IMR-90 (cell line): ENCODE measurements around the gene C3orf70. TPM values are rescaled to one million over a fixed set of nuclear protein-coding genes. Genes with fewer than 3 reads are reported as not detected.

Experiments
- ATAC-seq: fragments of 200-7000 bp; cut with Tn5 transposase; 2 replicates; pipeline ENCODE4 v1.9.1; 2020; ENCODE audit warnings: low read depth, mild to moderate bottlenecking, moderate library complexity
- BruUV-seq: library from RNA; stranded (reverse); fragments of 400-500 nt; replicated peaks from 2 replicates; lab custom pipeline; 2021; lab: Mats Ljungman, UMichigan
- CTCF ChIA-PET: fragments of 300-600 bp; formaldehyde crosslinking; extraction: SDS; loops from one replicate; lab custom pipeline; 2021; ENCODE audit warnings: antibody characterized with exemption; lab: Yijun Ruan, JAX
- POLR2A ChIA-PET: fragments of 300-600 bp; sonication (Branson Sonifier 250); formaldehyde crosslinking; loops from one replicate; lab custom pipeline; 2022; ENCODE audit warnings: antibody characterized with exemption; ENCODE audit not compliant: unreplicated experiment; lab: Charles Lee
- DNase-seq: peaks from one replicate; pipeline ENCODE4 v3.0.0; 2013
- H2AFZ ChIP-seq: replicated peaks from 2 replicates; pipeline ENCODE3; 2013; ENCODE audit warnings: low read length, mild to moderate bottlenecking; ENCODE audit not compliant: poor library complexity
- H2AK5ac ChIP-seq: 2 replicates; pipeline ENCODE4 v1.6.1; 2013; ENCODE audit warnings: low read depth, low read length, inconsistent platforms
- H2AK9ac ChIP-seq: replicated peaks from 2 replicates; pipeline ENCODE3; 2013; ENCODE audit warnings: mild to moderate bottlenecking, low read depth, low read length, moderate library complexity; ENCODE audit not compliant: poor library complexity
- H2BK120ac ChIP-seq: 2 replicates; pipeline ENCODE4 v1.6.1; 2013; ENCODE audit warnings: low read depth, low read length, inconsistent platforms
- H2BK15ac ChIP-seq: 3 replicates; pipeline ENCODE4 v1.6.1; 2013; ENCODE audit warnings: low read depth, low read length, inconsistent platforms
- H2BK20ac ChIP-seq: 2 replicates; pipeline ENCODE4 v1.6.1; 2013; ENCODE audit warnings: low read depth, mild to moderate bottlenecking, inconsistent platforms, low read length, moderate library complexity
- H2BK5ac ChIP-seq: 2 replicates; pipeline ENCODE4 v1.6.1; 2013; ENCODE audit warnings: mild to moderate bottlenecking, low read depth, low read length, inconsistent platforms; ENCODE audit not compliant: poor library complexity, severe bottlenecking
- H3K14ac ChIP-seq: replicated peaks from 2 replicates; pipeline ENCODE4 v1.6.1; 2013; ENCODE audit warnings: low read depth, low read length, inconsistent platforms
- H3K18ac ChIP-seq: 2 replicates; pipeline ENCODE4 v1.6.1; 2013; ENCODE audit warnings: low read depth, low read length, control low read depth
- H3K23ac ChIP-seq: 2 replicates; pipeline ENCODE4 v1.6.1; 2013; ENCODE audit warnings: low read depth, low read length, inconsistent platforms
- H3K27ac ChIP-seq: 2 replicates; pipeline ENCODE4 v1.5.1; 2013; ENCODE audit warnings: mild to moderate bottlenecking, control low read depth, low read length; ENCODE audit not compliant: insufficient read depth
- H3K27me3 ChIP-seq: 2 replicates; pipeline ENCODE4 v1.6.1; 2013; ENCODE audit warnings: low read length; ENCODE audit not compliant: control insufficient read depth, insufficient read depth
- H3K36me3 ChIP-seq: 2 replicates; pipeline ENCODE4 v1.6.1; 2013; ENCODE audit warnings: low read length, mixed read lengths; ENCODE audit not compliant: control insufficient read depth, insufficient read depth
- H3K4ac ChIP-seq: 2 replicates; pipeline ENCODE4 v1.6.1; 2013; ENCODE audit warnings: low read depth, low read length, inconsistent platforms
- H3K4me1 ChIP-seq: 2 replicates; pipeline ENCODE4 v1.6.1; 2013; ENCODE audit warnings: low read length, mixed read lengths; ENCODE audit not compliant: control insufficient read depth, insufficient read depth
- H3K4me2 ChIP-seq: 2 replicates; pipeline ENCODE4 v1.6.1; 2013; ENCODE audit warnings: low read depth, mild to moderate bottlenecking, control low read depth, low read length, moderate library complexity
- H3K4me3 ChIP-seq: 2 replicates; pipeline ENCODE4 v1.5.1; 2013; ENCODE audit warnings: low read depth, mild to moderate bottlenecking, control low read depth, low read length, moderate library complexity; ENCODE audit not compliant: insufficient read depth
- H3K56ac ChIP-seq: 2 replicates; pipeline ENCODE4 v1.6.1; 2013; ENCODE audit warnings: low read length, inconsistent platforms; ENCODE audit not compliant: insufficient read depth; ENCODE audit errors: extremely low read depth
- H3K79me1 ChIP-seq, 2 experiments: 2 replicates each; pipeline ENCODE4 v1.6.1; 2013; ENCODE audit warnings: low read length in 2 of 2, inconsistent platforms in 1 of 2, low read depth in 1 of 2
- H3K9ac ChIP-seq: 2 replicates; pipeline ENCODE4 v1.6.1; 2013; ENCODE audit warnings: low read depth, low read length, control low read depth
- H3K9me1 ChIP-seq: 2 replicates; pipeline ENCODE4 v1.6.1; 2013; ENCODE audit warnings: low read length, inconsistent platforms; ENCODE audit not compliant: insufficient read depth
- H3K9me3 ChIP-seq: 2 replicates; pipeline ENCODE4 v1.6.1; 2013; ENCODE audit warnings: low read length; ENCODE audit not compliant: control insufficient read depth, insufficient read depth
- H4K20me1 ChIP-seq: 2 replicates; pipeline ENCODE4 v1.6.1; 2013; ENCODE audit warnings: low read length, inconsistent platforms; ENCODE audit not compliant: insufficient read depth
- H4K5ac ChIP-seq: 2 replicates; pipeline ENCODE4 v1.6.1; 2013; ENCODE audit warnings: mild to moderate bottlenecking, low read depth, low read length, control low read depth
- H4K8ac ChIP-seq, 2 experiments: 2 replicates each; pipeline ENCODE4 v1.6.1; 2013; ENCODE audit warnings: low read depth in 2 of 2, low read length in 2 of 2, control low read depth in 1 of 2, inconsistent platforms in 1 of 2
- H4K91ac ChIP-seq: 2 replicates; pipeline ENCODE4 v1.6.1; 2013; ENCODE audit warnings: low read depth, low read length, inconsistent platforms; ENCODE audit not compliant: insufficient read depth
- BHLHE40 ChIP-seq: fragments of 150-350 bp; IDR thresholded peaks from 2 replicates; pipeline ENCODE4 v1.6.1; 2016; ENCODE audit warnings: mild to moderate bottlenecking, low read depth, low read length
- MAFK ChIP-seq: IDR thresholded peaks from 2 replicates; pipeline ENCODE4 v1.6.1; 2012; ENCODE audit warnings: low read depth, low read length, improper control_type of control experiment
- MAZ ChIP-seq: IDR thresholded peaks from 2 replicates; pipeline ENCODE4 v1.6.1; 2012; ENCODE audit warnings: low read depth, mild to moderate bottlenecking, low read length, improper control_type of control experiment, moderate library complexity, borderline replicate concordance
- MXI1 ChIP-seq: IDR thresholded peaks from 2 replicates; pipeline ENCODE4 v1.6.1; 2012; ENCODE audit warnings: low read depth, mild to moderate bottlenecking, low read length, moderate library complexity, borderline replicate concordance
- POLR2A ChIP-seq: IDR thresholded peaks from 2 replicates; pipeline ENCODE4 v1.6.1; 2012; ENCODE audit warnings: mild to moderate bottlenecking, low read depth, low read length
- RAD21 ChIP-seq: IDR thresholded peaks from 2 replicates; pipeline ENCODE4 v1.6.1; 2012; ENCODE audit warnings: low read length, improper control_type of control experiment
- RCOR1 ChIP-seq: IDR thresholded peaks from 2 replicates; pipeline ENCODE4 v1.6.1; 2012; ENCODE audit warnings: mild to moderate bottlenecking, low read length, improper control_type of control experiment; ENCODE audit not compliant: insufficient replicate concordance
- RFX5 ChIP-seq: IDR thresholded peaks from 2 replicates; pipeline ENCODE4 v1.8.0; 2012; ENCODE audit warnings: low read depth, mild to moderate bottlenecking, low read length, moderate library complexity
- WGBS, 2 experiments: methylation state at CpG; one replicate each; pipeline versions ENCODE4 v1.1.5 to v1.1.7; 2013; ENCODE audit warnings: missing lambda C conversion rate in 2 of 2; ENCODE audit not compliant: insufficient read length in 1 of 2; ENCODE audit errors: extremely low coverage in 2 of 2; 5-methylcytosine and 5-hydroxymethylcytosine counted together
- dilution Hi-C: fragments of 300-500 bp; cut with HindIII; formaldehyde crosslinking; loops from one replicate; pipeline ENCODE4 v1.14.3; 2018; ENCODE audit warnings: low sequenced_read_pairs; ENCODE audit not compliant: unreplicated experiment
- in situ Hi-C: fragments of 300-500 bp; cut with MboI; formaldehyde crosslinking; loops from 3 replicates; pipeline ENCODE4 v1.14.3; 2019; ENCODE audit warnings: low sequenced_read_pairs, inconsistent platforms, mixed read lengths
- intact Hi-C: fragments of 100-400 bp; cut with micrococcal nuclease; formaldehyde crosslinking; loops from 2 replicates; pipeline ENCODE4 v1.10.0; 2022
- polyA plus RNA-seq, 3 experiments: library from polyadenylated mRNA; depleted of rRNA; stranded (reverse); fragments of >200 nt; gene quantifications; 2 replicates each; pipeline ENCODE4 v1.2.3, GENCODE V29; 2012; ENCODE audit warnings: low replicate concordance in 1 of 3
- total RNA-seq: library from RNA; depleted of rRNA; stranded (reverse); fragments of >200 nt; gene quantifications from 2 replicates; pipeline ENCODE4 v1.2.3, GENCODE V29; 2012
- TF ChIP-seq, protein P1 (sequence below): fragments of 150-350 bp; IDR thresholded peaks from 2 replicates; pipeline ENCODE4 v1.6.1; 2016; ENCODE audit warnings: low read depth, mild to moderate bottlenecking, low read length, moderate library complexity, borderline replicate concordance

Gene C3orf70
- total and polyA plus RNA-seq, 2 of the 4 experiments (the other 2 are of a cell fraction), result 0.96 to 1.8 TPM

DNA sequence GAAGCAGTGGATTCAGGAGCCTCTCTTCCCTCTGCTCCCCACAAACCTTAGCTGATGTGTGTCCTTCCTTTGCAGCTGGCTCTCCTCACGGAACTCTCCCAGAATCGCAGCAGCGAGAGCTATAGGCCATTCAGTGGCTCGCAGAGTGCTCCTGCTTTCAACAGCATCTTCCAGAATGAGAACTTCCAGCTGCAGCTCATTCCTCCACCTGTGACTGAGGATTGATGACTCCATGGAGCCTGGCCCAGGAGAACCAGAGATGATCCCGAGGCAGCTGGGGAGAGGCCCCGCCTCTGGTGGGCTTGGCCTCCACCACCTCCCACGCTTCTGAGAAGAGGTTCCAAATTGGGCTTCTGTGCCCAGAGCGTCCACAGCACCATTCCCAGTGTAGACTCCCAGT is 101.1 kb downstream of the C3orf70 start:
- no peak overlapping the region for H3K4me2 ChIP-seq
- no peaks in the 10 kb centered on the region for H4K20me1 ChIP-seq
- H3K27me3 ChIP-seq, result no peaks in the 10 kb centered on the region
- peaks cover 22% of the 10 kb centered on the region for H3K36me3 ChIP-seq
- no peaks in the 10 kb centered on the region for H3K79me1 ChIP-seq
- in situ Hi-C loops, result no loop called here
- no peak overlapping the region for H4K8ac ChIP-seq
- H3K18ac ChIP-seq, result no peak overlapping the region
- no peak overlapping the region for H4K5ac ChIP-seq
- ChIA-PET POLR2A (no interaction called here), CTCF (no interaction called here)
- no peak overlapping the region for H2BK15ac ChIP-seq
- H3K9ac ChIP-seq, result no peak overlapping the region
- H3K14ac ChIP-seq, result no peak overlapping the region
- no peak overlapping the region for H3K23ac ChIP-seq
- H4K91ac ChIP-seq, result no peak overlapping the region
- no peak overlapping the region for H2BK120ac ChIP-seq
- H3K4me1 ChIP-seq, result no peaks in the 10 kb centered on the region
- intact Hi-C loops, result loop anchor here (5.0 kb wide), 1 partner anchor 1690 kb away; no protein-coding TSS in a partner anchor
- ATAC-seq, result no peak
- no peaks in the 10 kb centered on the region for H3K9me1 ChIP-seq
- H2BK5ac ChIP-seq, result no peak overlapping the region
- dilution Hi-C loops, result no loop called here
- H3K9me3 ChIP-seq, result no peaks in the 10 kb centered on the region
- BruUV-seq, result no TSS peak
- no CpG with 5 or more reads among the region's 8 CpGs for WGBS, 2 experiments
- no peak overlapping the region for H2AFZ ChIP-seq
- no peak overlapping the region for H2BK20ac ChIP-seq
- no peak overlapping the region for H3K56ac ChIP-seq
- no peak for TF ChIP-seq MAFK
- no peak for TF ChIP-seq RFX5
- TF ChIP-seq MXI1, result no peak
- no peak for TF ChIP-seq POLR2A
- no peak for TF ChIP-seq RAD21
- TF ChIP-seq RCOR1, result no peak
- no peak for TF ChIP-seq MAZ
- no peak for TF ChIP-seq BHLHE40
- TF ChIP-seq, protein P1, sequence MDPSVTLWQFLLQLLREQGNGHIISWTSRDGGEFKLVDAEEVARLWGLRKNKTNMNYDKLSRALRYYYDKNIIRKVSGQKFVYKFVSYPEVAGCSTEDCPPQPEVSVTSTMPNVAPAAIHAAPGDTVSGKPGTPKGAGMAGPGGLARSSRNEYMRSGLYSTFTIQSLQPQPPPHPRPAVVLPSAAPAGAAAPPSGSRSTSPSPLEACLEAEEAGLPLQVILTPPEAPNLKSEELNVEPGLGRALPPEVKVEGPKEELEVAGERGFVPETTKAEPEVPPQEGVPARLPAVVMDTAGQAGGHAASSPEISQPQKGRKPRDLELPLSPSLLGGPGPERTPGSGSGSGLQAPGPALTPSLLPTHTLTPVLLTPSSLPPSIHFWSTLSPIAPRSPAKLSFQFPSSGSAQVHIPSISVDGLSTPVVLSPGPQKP, result no peak
- no peak overlapping the region for H3K4me3 ChIP-seq
- H2AK9ac ChIP-seq, result no peak overlapping the region
- no peak overlapping the region for H3K4ac ChIP-seq
- no peak overlapping the region for H3K27ac ChIP-seq
- no peak for DNase-seq
- no peak overlapping the region for H2AK5ac ChIP-seq
